Nephron progenitor cell (in vitro differentiated cells): ENCODE measurements around the gene NCOA5.
"Not testable (repeated sequence)": the region's sequence is repeated elsewhere in the genome, so short reads cannot be mapped to it uniquely, and the experiment has no call there.

Experiments
- DNase-seq: peaks from one replicate; pipeline ENCODE4 v3.0.0; 2021
- H3K27ac Mint-ChIP-seq: 2 replicates; pipeline ENCODE4 v1.8.0; 2021; ENCODE audit warnings: mild to moderate bottlenecking, moderate library complexity, mixed read lengths
- H3K27me3 Mint-ChIP-seq: 2 replicates; pipeline ENCODE4 v1.8.0; 2021; ENCODE audit warnings: mild to moderate bottlenecking, low read depth, mixed read lengths; ENCODE audit not compliant: poor library complexity
- H3K36me3 Mint-ChIP-seq: 2 replicates; pipeline ENCODE4 v1.8.0; 2021; ENCODE audit warnings: low read depth, mixed read lengths
- H3K4me1 Mint-ChIP-seq: 2 replicates; pipeline ENCODE4 v1.8.0; 2021; ENCODE audit warnings: mixed read lengths
- H3K4me3 Mint-ChIP-seq: 2 replicates; pipeline ENCODE4 v1.8.0; 2021; ENCODE audit warnings: mild to moderate bottlenecking, moderate library complexity, mixed read lengths
- H3K9me3 Mint-ChIP-seq: 2 replicates; pipeline ENCODE4 v1.8.0; 2021; ENCODE audit warnings: mild to moderate bottlenecking, moderate library complexity, mixed read lengths
- CTCF ChIP-seq: fragments of 200-600 bp; sonication (generic); IDR thresholded peaks from 2 replicates; pipeline ENCODE4 v1.5.0; 2021; ENCODE audit warnings: antibody characterized with exemption

Gene NCOA5

GRCh38 chr20:46102940-46103339 is 13.2 kb upstream of the NCOA5 start:
- no peak for TF ChIP-seq CTCF
- H3K4me3 Mint-ChIP-seq = no peak overlapping the region
- H3K27me3 Mint-ChIP-seq = peaks cover 84% of the 10 kb centered on the region
- H3K27ac Mint-ChIP-seq = no peak overlapping the region
- no peaks in the 10 kb centered on the region for H3K36me3 Mint-ChIP-seq
- peaks cover 40% of the 10 kb centered on the region for H3K9me3 Mint-ChIP-seq
- DNase-seq = no peak
- H3K4me1 Mint-ChIP-seq = no peaks in the 10 kb centered on the region

- H3K4me3 Mint-ChIP-seq = no peak overlapping the region
- H3K4me1 Mint-ChIP-seq = no peaks in the 10 kb centered on the region
- H3K9me3 Mint-ChIP-seq = peaks cover 40% of the 10 kb centered on the region
- DNase-seq = no peak
- no peak for TF ChIP-seq CTCF
- H3K27ac Mint-ChIP-seq = no peak overlapping the region
- H3K27me3 Mint-ChIP-seq = peaks cover 84% of the 10 kb centered on the region
- no peaks in the 10 kb centered on the region for H3K36me3 Mint-ChIP-seq
Measured at GRCh38 chr20:46101957-46102356, 12.2 kb upstream of the NCOA5 start.

GRCh38 chr20:46100988-46101387 is 11.2 kb upstream of the NCOA5 start:
- Mint-ChIP-seq H3K27me3 (peaks cover 79% of the 10 kb centered on the region), H3K4me1 (no peaks in the 10 kb centered on the region), H3K36me3 (no peaks in the 10 kb centered on the region), H3K4me3 (no peak overlapping the region), H3K9me3 (peaks cover 40% of the 10 kb centered on the region), H3K27ac (no peak overlapping the region)
- DNase-seq = no peak
- TF ChIP-seq CTCF = no peak

- not testable (repeated sequence) for H3K36me3 Mint-ChIP-seq, DNase-seq, H3K27ac Mint-ChIP-seq, H3K4me1 Mint-ChIP-seq, H3K4me3 Mint-ChIP-seq
- Mint-ChIP-seq H3K9me3 (peaks cover 40% of the 10 kb centered on the region), H3K27me3 (peaks cover 81% of the 10 kb centered on the region)
Measured at GRCh38 chr20:46100444-46100843, 10.7 kb upstream of the NCOA5 start.

- peaks cover 35% of the 10 kb centered on the region for H3K9me3 Mint-ChIP-seq
- no peak for TF ChIP-seq CTCF
- H3K4me1 Mint-ChIP-seq = no peaks in the 10 kb centered on the region
- H3K27me3 Mint-ChIP-seq = peaks cover 80% of the 10 kb centered on the region
- no peaks in the 10 kb centered on the region for H3K36me3 Mint-ChIP-seq
- H3K4me3 Mint-ChIP-seq = no peak overlapping the region
- no peak overlapping the region for H3K27ac Mint-ChIP-seq
- DNase-seq = peak; percentile 32
Measured at GRCh38 chr20:46099491-46100287, 9.9 kb upstream of the NCOA5 start.

- no peak overlapping the region for H3K4me3 Mint-ChIP-seq
- no peaks in the 10 kb centered on the region for H3K36me3 Mint-ChIP-seq
- peaks cover 17% of the 10 kb centered on the region for H3K4me1 Mint-ChIP-seq
- peaks cover 37% of the 10 kb centered on the region for H3K27me3 Mint-ChIP-seq
- H3K9me3 Mint-ChIP-seq = peaks cover 6% of the 10 kb centered on the region
- no peak for DNase-seq
- TF ChIP-seq CTCF = no peak
- H3K27ac Mint-ChIP-seq = no peak overlapping the region
Measured at GRCh38 chr20:46093531-46093930, 3.8 kb upstream of the NCOA5 start.

- H3K4me3 Mint-ChIP-seq, DNase-seq, H3K27ac Mint-ChIP-seq, H3K9me3 Mint-ChIP-seq, H3K36me3 Mint-ChIP-seq: not testable (repeated sequence)
- Mint-ChIP-seq H3K4me1 (peaks cover 33% of the 10 kb centered on the region), H3K27me3 (peaks cover 20% of the 10 kb centered on the region)
Measured at GRCh38 chr20:46091622-46092535, 2.1 kb upstream of the NCOA5 start.
